ENCODE measurements around the gene CDKN1B. TPM values are rescaled to one million over a fixed set of nuclear protein-coding genes. Genes with fewer than 3 reads are reported as not detected.

CDKN1B gene
- total RNA-seq, 1 experiment from 2014 or later: 25.9 TPM

DNA sequence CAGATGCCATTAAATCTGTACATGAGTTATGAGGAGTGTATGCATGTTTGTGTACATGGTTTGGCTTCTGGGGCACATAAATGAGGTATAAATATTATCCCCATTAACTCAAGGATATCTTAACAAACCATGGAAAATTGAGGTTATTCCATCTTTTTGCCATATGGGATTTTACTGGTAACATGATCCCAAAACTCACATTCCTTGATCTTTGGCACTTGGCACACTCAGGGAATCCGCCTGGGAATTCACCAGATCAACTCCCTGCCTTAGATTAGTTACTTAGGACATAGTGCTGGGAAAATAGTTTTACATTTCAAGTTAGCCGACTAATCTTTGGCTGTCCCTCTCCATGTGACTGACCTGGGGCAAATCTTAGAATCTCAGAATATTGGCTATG lies 16.9 kb downstream of the CDKN1B start:
- BruUV-seq (replicated peaks): no TSS peak
- no peak for ATAC-seq

DNA sequence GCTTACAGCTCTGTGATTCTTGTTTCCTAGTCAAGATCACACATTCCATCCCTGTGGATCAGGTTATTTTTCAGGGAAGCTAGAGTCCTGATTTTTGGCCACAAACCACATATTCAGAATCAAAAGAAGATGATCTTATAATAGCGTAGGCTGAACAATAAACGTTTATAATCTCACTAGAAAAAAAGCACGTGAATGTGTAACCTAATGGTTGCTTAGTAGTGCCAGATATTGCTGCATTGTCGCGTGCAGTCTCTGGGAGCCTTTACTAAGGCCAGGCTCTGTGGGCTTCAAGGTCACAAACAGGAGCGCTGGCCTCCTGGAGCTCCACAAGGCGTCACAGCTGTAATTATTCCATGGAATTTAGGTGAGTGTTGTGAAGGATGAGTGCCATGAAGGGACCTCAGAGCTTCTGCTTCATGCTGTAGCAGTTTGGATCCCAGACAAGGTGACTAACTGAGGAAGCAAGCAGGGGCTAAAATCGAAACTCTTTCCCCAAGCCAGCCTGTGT lies 17.4 kb downstream of the CDKN1B start:
- intact Hi-C loops (cut with micrococcal nuclease; ENCODE audit: unreplicated experiment) (no loop called here), in situ Hi-C loops (cut with HindIII; ENCODE audit: low pct_unique_long_range_greater_than_20kb, low sequenced_read_pairs) (no loop called here)
- ATAC-seq (peak; percentile 62), DNase-seq (ENCODE audit: low read depth, low spot score) (no peak)
- ChIA-PET CTCF (no interaction called here), POLR2A (interaction anchor here (1.0 kb wide), 1 partner anchor 9 kb away, joined by 4 read pairs; no protein-coding TSS in a partner anchor)
- H3K9me3 ChIP-seq (ENCODE audit: control insufficient read depth, insufficient read depth, low read depth, low read length): no peaks in the 10 kb centered on the region
- H3K36me3 ChIP-seq (ENCODE audit: control insufficient read depth, insufficient read depth, low read length): no peaks in the 10 kb centered on the region
- BruUV-seq (replicated peaks): no TSS peak
- H3K4me1 ChIP-seq (ENCODE audit: control insufficient read depth, insufficient read depth, low read length): peaks cover 34% of the 10 kb centered on the region
- H3K27ac ChIP-seq (ENCODE audit: low read length): peak overlapping the region; percentile 98
- H3K4me3 ChIP-seq (ENCODE audit: low read depth in 2 of 2, low read length in 2 of 2): peak overlapping the region; percentile 16 to 47; a peak in 3 of 4 replicates
- TF ChIP-seq SIN3A (IDR thresholded peaks at IDR 0.05; ENCODE audit: borderline replicate concordance, insufficient read depth, low read depth, low read length): no peak
- TF ChIP-seq POLR2AphosphoS5 (IDR thresholded peaks at IDR 0.05; ENCODE audit: low read depth, low read length): no peak
- TF ChIP-seq TCF7L2 (IDR thresholded peaks at IDR 0.05; ENCODE audit: low read depth, low read length): no peak
- TF ChIP-seq, protein P1, sequence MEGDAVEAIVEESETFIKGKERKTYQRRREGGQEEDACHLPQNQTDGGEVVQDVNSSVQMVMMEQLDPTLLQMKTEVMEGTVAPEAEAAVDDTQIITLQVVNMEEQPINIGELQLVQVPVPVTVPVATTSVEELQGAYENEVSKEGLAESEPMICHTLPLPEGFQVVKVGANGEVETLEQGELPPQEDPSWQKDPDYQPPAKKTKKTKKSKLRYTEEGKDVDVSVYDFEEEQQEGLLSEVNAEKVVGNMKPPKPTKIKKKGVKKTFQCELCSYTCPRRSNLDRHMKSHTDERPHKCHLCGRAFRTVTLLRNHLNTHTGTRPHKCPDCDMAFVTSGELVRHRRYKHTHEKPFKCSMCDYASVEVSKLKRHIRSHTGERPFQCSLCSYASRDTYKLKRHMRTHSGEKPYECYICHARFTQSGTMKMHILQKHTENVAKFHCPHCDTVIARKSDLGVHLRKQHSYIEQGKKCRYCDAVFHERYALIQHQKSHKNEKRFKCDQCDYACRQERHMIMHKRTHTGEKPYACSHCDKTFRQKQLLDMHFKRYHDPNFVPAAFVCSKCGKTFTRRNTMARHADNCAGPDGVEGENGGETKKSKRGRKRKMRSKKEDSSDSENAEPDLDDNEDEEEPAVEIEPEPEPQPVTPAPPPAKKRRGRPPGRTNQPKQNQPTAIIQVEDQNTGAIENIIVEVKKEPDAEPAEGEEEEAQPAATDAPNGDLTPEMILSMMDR (IDR thresholded peaks at IDR 0.05): no peak
- TF ChIP-seq, protein P2, sequence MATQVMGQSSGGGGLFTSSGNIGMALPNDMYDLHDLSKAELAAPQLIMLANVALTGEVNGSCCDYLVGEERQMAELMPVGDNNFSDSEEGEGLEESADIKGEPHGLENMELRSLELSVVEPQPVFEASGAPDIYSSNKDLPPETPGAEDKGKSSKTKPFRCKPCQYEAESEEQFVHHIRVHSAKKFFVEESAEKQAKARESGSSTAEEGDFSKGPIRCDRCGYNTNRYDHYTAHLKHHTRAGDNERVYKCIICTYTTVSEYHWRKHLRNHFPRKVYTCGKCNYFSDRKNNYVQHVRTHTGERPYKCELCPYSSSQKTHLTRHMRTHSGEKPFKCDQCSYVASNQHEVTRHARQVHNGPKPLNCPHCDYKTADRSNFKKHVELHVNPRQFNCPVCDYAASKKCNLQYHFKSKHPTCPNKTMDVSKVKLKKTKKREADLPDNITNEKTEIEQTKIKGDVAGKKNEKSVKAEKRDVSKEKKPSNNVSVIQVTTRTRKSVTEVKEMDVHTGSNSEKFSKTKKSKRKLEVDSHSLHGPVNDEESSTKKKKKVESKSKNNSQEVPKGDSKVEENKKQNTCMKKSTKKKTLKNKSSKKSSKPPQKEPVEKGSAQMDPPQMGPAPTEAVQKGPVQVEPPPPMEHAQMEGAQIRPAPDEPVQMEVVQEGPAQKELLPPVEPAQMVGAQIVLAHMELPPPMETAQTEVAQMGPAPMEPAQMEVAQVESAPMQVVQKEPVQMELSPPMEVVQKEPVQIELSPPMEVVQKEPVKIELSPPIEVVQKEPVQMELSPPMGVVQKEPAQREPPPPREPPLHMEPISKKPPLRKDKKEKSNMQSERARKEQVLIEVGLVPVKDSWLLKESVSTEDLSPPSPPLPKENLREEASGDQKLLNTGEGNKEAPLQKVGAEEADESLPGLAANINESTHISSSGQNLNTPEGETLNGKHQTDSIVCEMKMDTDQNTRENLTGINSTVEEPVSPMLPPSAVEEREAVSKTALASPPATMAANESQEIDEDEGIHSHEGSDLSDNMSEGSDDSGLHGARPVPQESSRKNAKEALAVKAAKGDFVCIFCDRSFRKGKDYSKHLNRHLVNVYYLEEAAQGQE (IDR thresholded peaks at IDR 0.05; ENCODE audit: insufficient read depth in 1 of 2, low read depth in 2 of 2, low read length in 1 of 2): no peak
- no peaks in the 10 kb centered on the region for H3K27me3 ChIP-seq (ENCODE audit: control insufficient read depth, insufficient read depth, low read length)

More for the DNA sequence above, 16.9 kb downstream of the CDKN1B start:
- in situ Hi-C loops (cut with HindIII; ENCODE audit: low pct_unique_long_range_greater_than_20kb, low sequenced_read_pairs) (no loop called here), intact Hi-C loops (cut with micrococcal nuclease; ENCODE audit: unreplicated experiment) (no loop called here)
- Histone ChIP-seq H3K4me3 (ENCODE audit: low read depth in 2 of 2, low read length in 2 of 2) (peak overlapping the region in 1 of 2 experiments; percentile 47; a peak in 2 of 4 replicates), H3K9me3 (ENCODE audit: control insufficient read depth, insufficient read depth, low read depth, low read length) (no peaks in the 10 kb centered on the region), H3K4me1 (ENCODE audit: control insufficient read depth, insufficient read depth, low read length) (peaks cover 39% of the 10 kb centered on the region), H3K36me3 (ENCODE audit: control insufficient read depth, insufficient read depth, low read length) (no peaks in the 10 kb centered on the region), H3K27ac (ENCODE audit: low read length) (peak overlapping the region; percentile 98), H3K27me3 (ENCODE audit: control insufficient read depth, insufficient read depth, low read length) (no peaks in the 10 kb centered on the region)
- TF ChIP-seq, protein P1 (IDR thresholded peaks at IDR 0.05): no peak
- no peak for TF ChIP-seq POLR2AphosphoS5 (IDR thresholded peaks at IDR 0.05; ENCODE audit: low read depth, low read length)
- TF ChIP-seq, protein P2 (IDR thresholded peaks at IDR 0.05; ENCODE audit: insufficient read depth in 1 of 2, low read depth in 2 of 2, low read length in 1 of 2): no peak
- TF ChIP-seq TCF7L2 (IDR thresholded peaks at IDR 0.05; ENCODE audit: low read depth, low read length): no peak
- no peak for TF ChIP-seq SIN3A (IDR thresholded peaks at IDR 0.05; ENCODE audit: borderline replicate concordance, insufficient read depth, low read depth, low read length)
- DNase-seq (ENCODE audit: low read depth, low spot score): no peak
- ChIA-PET CTCF (no interaction called here), POLR2A (no interaction called here)
